SU-DHL-6 (cell line): ENCODE measurements around the gene CAPN3.

Source experiments
- H2AFZ ChIP-seq: fragments of 200-600 bp; sonication (generic); 2 replicates; pipeline ENCODE4 v1.6.1; 2014; ENCODE audit warnings: low read depth, mild to moderate bottlenecking, moderate library complexity, mixed read lengths, antibody characterized with exemption, low read length; ENCODE audit not compliant: severe bottlenecking
- H3F3A ChIP-seq: fragments of 200-600 bp; shearing (Covaris generic); 2 replicates; pipeline ENCODE4 v1.6.0; 2016; ENCODE audit warnings: antibody characterized with exemption, mild to moderate bottlenecking; ENCODE audit not compliant: insufficient read depth
- H3K27ac ChIP-seq: fragments of 200-600 bp; sonication (generic); 2 replicates; pipeline ENCODE4 v1.5.1; 2016; ENCODE audit warnings: low read depth, mild to moderate bottlenecking, low read length, moderate library complexity, mixed read lengths
- H3K27me3 ChIP-seq: fragments of 200-600 bp; sonication (generic), shearing (Covaris generic); 2 replicates; pipeline ENCODE4 v1.6.0; 2014; ENCODE audit warnings: mild to moderate bottlenecking, low read length
- H3K36me3 ChIP-seq: fragments of 200-600 bp; sonication (generic); 2 replicates; pipeline ENCODE4 v1.6.1; 2014; ENCODE audit warnings: mild to moderate bottlenecking, low read length, mixed read lengths
- H3K4me2 ChIP-seq: fragments of 300-600, 200-600 bp; shearing (Covaris generic), sonication (generic); 2 replicates; pipeline ENCODE4 v1.6.0; 2014; ENCODE audit warnings: low read length, low read depth, mild to moderate bottlenecking; ENCODE audit not compliant: poor library complexity, severe bottlenecking
- H3K4me3 ChIP-seq: fragments of 200-600 bp; sonication (generic); 2 replicates; pipeline ENCODE4 v1.5.1; 2014; ENCODE audit warnings: antibody characterized with exemption, low read length, mild to moderate bottlenecking, mixed read lengths; ENCODE audit not compliant: insufficient read depth, poor library complexity, severe bottlenecking
- H3K79me2 ChIP-seq: fragments of 200-600 bp; sonication (generic); 2 replicates; pipeline ENCODE4 v1.6.1; 2014; ENCODE audit warnings: mild to moderate bottlenecking, low read length, moderate library complexity; ENCODE audit not compliant: insufficient read depth
- H3K9ac ChIP-seq: fragments of 200-600 bp; sonication (generic); 2 replicates; pipeline ENCODE4 v1.7.0; 2014; ENCODE audit warnings: mild to moderate bottlenecking, low read length
- H3K9me2 ChIP-seq: fragments of 200-600 bp; sonication (generic); replicated peaks from 2 replicates; pipeline ENCODE4 v1.6.1; 2014; ENCODE audit warnings: low read length; ENCODE audit not compliant: insufficient read depth
- H3K9me3 ChIP-seq: fragments of 200-600 bp; sonication (generic); 2 replicates; pipeline ENCODE4 v1.6.1; 2014; ENCODE audit warnings: low read length, mixed read lengths; ENCODE audit not compliant: insufficient read depth
- H4K20me1 ChIP-seq: fragments of 200-600 bp; sonication (generic); 2 replicates; pipeline ENCODE4 v1.6.1; 2014; ENCODE audit warnings: low read depth, mild to moderate bottlenecking, antibody characterized with exemption, low read length, moderate library complexity, mixed read lengths
- CTCF ChIP-seq: fragments of 200-600 bp; sonication (generic); IDR thresholded peaks from one replicate; pipeline ENCODE4 v1.5.1; 2017; ENCODE audit warnings: antibody characterized with exemption, mild to moderate bottlenecking, low read length, moderate library complexity; ENCODE audit not compliant: insufficient read depth, poor library complexity, severe bottlenecking
- EZH2phosphoT487 ChIP-seq: fragments of 200-600 bp; sonication (generic), shearing (Covaris generic); conservative IDR thresholded peaks from 2 replicates; pipeline ENCODE4 v1.6.1; 2018; ENCODE audit warnings: mild to moderate bottlenecking, antibody characterized with exemption, low read length, moderate library complexity, mixed read lengths

Gene CAPN3

GRCh38 chr15:42345504-42345903 is 13.8 kb upstream of the CAPN3 start:
- no peaks in the 10 kb centered on the region for H3K36me3 ChIP-seq
- H3F3A ChIP-seq = no peaks in the 10 kb centered on the region
- no peaks in the 10 kb centered on the region for H3K9me3 ChIP-seq
- H3K4me3 ChIP-seq = no peak overlapping the region
- no peak overlapping the region for H3K4me2 ChIP-seq
- no peak for TF ChIP-seq EZH2phosphoT487
- no peaks in the 10 kb centered on the region for H3K9me2 ChIP-seq
- no peaks in the 10 kb centered on the region for H3K79me2 ChIP-seq
- no peak overlapping the region for H2AFZ ChIP-seq
- no peaks in the 10 kb centered on the region for H4K20me1 ChIP-seq
- H3K27ac ChIP-seq = no peak overlapping the region
- H3K27me3 ChIP-seq = no peaks in the 10 kb centered on the region
- H3K9ac ChIP-seq = no peak overlapping the region

DNA sequence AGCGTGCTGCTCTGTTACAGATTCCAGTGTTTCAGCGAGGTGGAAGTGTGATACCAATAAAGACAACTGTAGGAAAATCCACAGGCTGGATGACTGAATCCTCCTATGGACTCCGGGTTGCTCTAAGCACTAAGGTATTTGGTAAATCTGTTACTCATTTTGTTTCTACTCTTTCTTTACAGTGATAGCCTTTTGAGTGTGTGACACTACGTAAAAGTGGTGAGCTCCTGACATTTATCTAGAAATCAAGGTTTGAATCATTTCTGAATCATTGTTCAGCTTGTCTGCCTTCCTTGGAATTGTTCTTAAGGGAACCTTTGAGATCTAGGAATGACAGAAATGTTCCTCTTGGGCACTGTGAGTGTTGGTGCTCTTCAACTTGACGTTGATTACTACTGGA is 11.2 kb upstream of the CAPN3 start:
- Histone ChIP-seq H3K79me2 (no peaks in the 10 kb centered on the region), H3F3A (no peaks in the 10 kb centered on the region), H2AFZ (no peak overlapping the region), H3K27ac (no peak overlapping the region), H3K4me2 (no peak overlapping the region), H3K9me2 (no peaks in the 10 kb centered on the region), H3K27me3 (no peaks in the 10 kb centered on the region), H4K20me1 (no peaks in the 10 kb centered on the region), H3K4me3 (no peak overlapping the region), H3K36me3 (no peaks in the 10 kb centered on the region), H3K9me3 (no peaks in the 10 kb centered on the region), H3K9ac (no peak overlapping the region)
- no peak for TF ChIP-seq CTCF
- TF ChIP-seq EZH2phosphoT487 = no peak

GRCh38 chr15:42349186-42349585 is 10.1 kb upstream of the CAPN3 start:
- Histone ChIP-seq H3K4me3 (no peak overlapping the region), H3K9me3 (no peaks in the 10 kb centered on the region), H4K20me1 (no peaks in the 10 kb centered on the region), H3K9ac (no peak overlapping the region), H3F3A (no peaks in the 10 kb centered on the region), H3K27me3 (no peaks in the 10 kb centered on the region), H3K9me2 (no peaks in the 10 kb centered on the region), H3K4me2 (no peak overlapping the region), H3K36me3 (no peaks in the 10 kb centered on the region), H2AFZ (no peak overlapping the region), H3K27ac (no peak overlapping the region), H3K79me2 (no peaks in the 10 kb centered on the region)
- TF ChIP-seq CTCF = no peak
- TF ChIP-seq EZH2phosphoT487 = no peak

DNA sequence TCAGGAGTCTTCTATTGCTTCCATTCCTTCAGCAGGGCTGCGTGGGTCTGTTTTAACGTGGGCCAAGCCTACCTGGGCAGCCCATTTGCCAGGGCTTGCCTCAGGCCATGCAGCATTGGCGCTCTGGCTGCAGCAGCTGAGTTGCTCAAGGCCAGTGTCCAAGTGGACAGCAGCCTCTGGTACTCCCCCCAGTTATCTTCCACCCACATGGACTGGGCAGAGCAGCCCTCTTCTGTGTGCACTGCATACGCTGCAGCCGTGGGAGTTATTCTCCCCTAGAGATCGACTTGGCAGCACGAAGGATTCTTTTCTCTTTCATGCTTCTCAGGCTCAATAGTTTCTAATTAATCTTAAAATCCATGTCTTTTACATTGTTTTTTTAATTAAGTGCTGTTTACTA is 6.9 kb upstream of the CAPN3 start:
- TF ChIP-seq EZH2phosphoT487 (no peak), CTCF (no peak)
- H3K27me3 ChIP-seq = no peaks in the 10 kb centered on the region

More for the DNA sequence above, 6.9 kb upstream of the CAPN3 start:
- no peaks in the 10 kb centered on the region for H3K9me3 ChIP-seq
- H3K4me2 ChIP-seq = no peak overlapping the region
- H3K79me2 ChIP-seq = no peaks in the 10 kb centered on the region
- no peak overlapping the region for H3K4me3 ChIP-seq
- H3F3A ChIP-seq = no peaks in the 10 kb centered on the region
- no peaks in the 10 kb centered on the region for H4K20me1 ChIP-seq
- H3K27ac ChIP-seq = no peak overlapping the region
- no peak overlapping the region for H3K9ac ChIP-seq
- no peaks in the 10 kb centered on the region for H3K36me3 ChIP-seq
- no peaks in the 10 kb centered on the region for H3K9me2 ChIP-seq
- H2AFZ ChIP-seq = no peak overlapping the region
